Progenitor cell of endocrine pancreas (in vitro differentiated cells): ENCODE data around the gene XIRP2. TPM values are rescaled to one million over a fixed set of nuclear protein-coding genes. Genes with fewer than 3 reads are reported as not detected.

Experiments used
- DNase-seq: peaks from one replicate; pipeline ENCODE4 v3.0.0; 2021; ENCODE audit warnings: low spot score; ENCODE audit not compliant: unreplicated experiment
- H3K27ac Mint-ChIP-seq: 2 replicates; pipeline ENCODE4 v1.8.0; 2021; ENCODE audit warnings: mild to moderate bottlenecking, moderate library complexity, mixed read lengths
- H3K27me3 Mint-ChIP-seq: 2 replicates; pipeline ENCODE4 v1.8.0; 2021; ENCODE audit warnings: mixed read lengths
- H3K36me3 Mint-ChIP-seq: 2 replicates; pipeline ENCODE4 v1.8.0; 2022; ENCODE audit warnings: mixed read lengths; ENCODE audit not compliant: insufficient read depth
- H3K4me1 Mint-ChIP-seq: 2 replicates; pipeline ENCODE4 v1.8.0; 2021; ENCODE audit warnings: low read depth, mixed read lengths
- H3K4me3 Mint-ChIP-seq: 2 replicates; pipeline ENCODE4 v1.8.0; 2021; ENCODE audit warnings: low read depth, mild to moderate bottlenecking, moderate library complexity, mixed read lengths
- H3K9me3 Mint-ChIP-seq: 2 replicates; pipeline ENCODE4 v1.8.0; 2021; ENCODE audit warnings: low read depth, mixed read lengths
- total RNA-seq: library from RNA; stranded (reverse); gene quantifications from 2 replicates; pipeline ENCODE4 v1.2.1, GENCODE V29; 2021
- TF ChIP-seq, protein P1 (sequence below): fragments of 200-600 bp; sonication (generic); IDR thresholded peaks from one replicate; pipeline ENCODE4 v1.5.0; 2021; ENCODE audit warnings: antibody characterized with exemption, mild to moderate bottlenecking; ENCODE audit not compliant: unreplicated experiment

Gene XIRP2
- total RNA-seq, 1 donor from 2014 or later = 0.12 TPM

DNA sequence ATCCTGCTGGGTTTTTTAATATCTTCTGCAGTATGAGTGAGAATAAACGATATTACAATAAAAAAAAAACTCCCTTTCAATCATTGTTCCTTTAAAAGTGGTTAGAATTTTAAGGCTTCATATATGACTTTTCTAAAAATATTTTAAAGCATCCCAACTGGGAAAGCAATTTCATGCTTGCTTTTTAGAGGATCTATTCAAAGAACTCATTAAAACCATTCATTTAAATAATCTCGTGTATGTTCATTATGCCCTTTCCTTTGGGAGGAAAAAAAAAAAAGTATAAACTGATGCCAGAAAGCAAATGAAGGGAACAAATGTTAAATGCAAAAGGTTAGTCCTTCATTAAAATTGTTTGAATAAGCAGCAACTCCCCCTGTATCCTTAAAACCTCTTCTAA lies 81.2 kb downstream of the XIRP2 start:
- TF ChIP-seq, protein P1, sequence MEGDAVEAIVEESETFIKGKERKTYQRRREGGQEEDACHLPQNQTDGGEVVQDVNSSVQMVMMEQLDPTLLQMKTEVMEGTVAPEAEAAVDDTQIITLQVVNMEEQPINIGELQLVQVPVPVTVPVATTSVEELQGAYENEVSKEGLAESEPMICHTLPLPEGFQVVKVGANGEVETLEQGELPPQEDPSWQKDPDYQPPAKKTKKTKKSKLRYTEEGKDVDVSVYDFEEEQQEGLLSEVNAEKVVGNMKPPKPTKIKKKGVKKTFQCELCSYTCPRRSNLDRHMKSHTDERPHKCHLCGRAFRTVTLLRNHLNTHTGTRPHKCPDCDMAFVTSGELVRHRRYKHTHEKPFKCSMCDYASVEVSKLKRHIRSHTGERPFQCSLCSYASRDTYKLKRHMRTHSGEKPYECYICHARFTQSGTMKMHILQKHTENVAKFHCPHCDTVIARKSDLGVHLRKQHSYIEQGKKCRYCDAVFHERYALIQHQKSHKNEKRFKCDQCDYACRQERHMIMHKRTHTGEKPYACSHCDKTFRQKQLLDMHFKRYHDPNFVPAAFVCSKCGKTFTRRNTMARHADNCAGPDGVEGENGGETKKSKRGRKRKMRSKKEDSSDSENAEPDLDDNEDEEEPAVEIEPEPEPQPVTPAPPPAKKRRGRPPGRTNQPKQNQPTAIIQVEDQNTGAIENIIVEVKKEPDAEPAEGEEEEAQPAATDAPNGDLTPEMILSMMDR = no peak
- Mint-ChIP-seq H3K4me1 (peaks cover 13% of the 10 kb centered on the region), H3K36me3 (no peaks in the 10 kb centered on the region), H3K27me3 (no peaks in the 10 kb centered on the region), H3K9me3 (peaks cover 3% of the 10 kb centered on the region), H3K4me3 (no peak overlapping the region), H3K27ac (no peak overlapping the region)
- DNase-seq = no peak

DNA sequence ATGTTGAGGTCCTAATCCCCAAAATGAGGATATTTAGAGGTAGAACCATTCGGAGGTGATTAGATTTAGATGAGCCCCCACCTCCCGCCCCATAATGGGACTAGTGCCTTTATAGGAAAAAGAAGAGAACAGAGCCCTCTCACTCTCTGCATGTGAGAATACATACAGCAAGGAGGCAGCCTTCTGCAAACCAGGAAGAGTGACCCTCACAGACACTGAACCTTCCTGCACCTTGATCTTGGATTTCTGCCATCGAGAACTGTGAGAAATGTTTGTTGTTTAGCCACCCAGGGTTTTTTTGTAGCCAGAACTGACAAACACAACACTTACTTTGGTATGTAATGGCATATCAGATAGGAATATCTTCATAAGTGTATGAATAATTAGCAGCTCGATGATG lies 83.7 kb downstream of the XIRP2 start:
- TF ChIP-seq, protein P1 = no peak
- Mint-ChIP-seq H3K4me3 (no peak overlapping the region), H3K27ac (no peak overlapping the region), H3K36me3 (no peaks in the 10 kb centered on the region), H3K27me3 (no peaks in the 10 kb centered on the region), H3K9me3 (peaks cover 16% of the 10 kb centered on the region), H3K4me1 (peaks cover 13% of the 10 kb centered on the region)
- DNase-seq = no peak

DNA sequence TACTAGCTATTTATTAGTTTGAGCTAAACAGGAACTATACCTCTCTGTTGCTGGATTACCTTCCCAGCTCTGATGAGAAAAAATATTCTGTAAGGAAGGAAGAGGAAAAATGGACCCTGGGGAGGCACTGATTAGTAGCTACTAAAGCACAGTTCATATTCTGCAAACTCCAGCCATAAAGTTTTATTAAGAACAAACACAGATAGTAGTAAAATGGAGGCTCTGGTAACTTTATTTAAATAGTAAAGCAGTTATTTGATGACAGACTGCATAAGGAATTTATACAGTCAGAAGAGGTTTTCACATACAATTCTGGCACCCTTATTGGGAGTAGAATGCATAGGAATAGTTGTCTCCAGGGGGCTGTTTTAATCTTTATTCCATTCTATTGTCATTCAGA lies 84.1 kb downstream of the XIRP2 start:
- Mint-ChIP-seq H3K27me3 (no peaks in the 10 kb centered on the region), H3K36me3 (no peaks in the 10 kb centered on the region), H3K4me3 (no peak overlapping the region), H3K9me3 (peaks cover 16% of the 10 kb centered on the region), H3K4me1 (peaks cover 13% of the 10 kb centered on the region), H3K27ac (no peak overlapping the region)
- TF ChIP-seq, protein P1 = no peak
- DNase-seq = no peak

DNA sequence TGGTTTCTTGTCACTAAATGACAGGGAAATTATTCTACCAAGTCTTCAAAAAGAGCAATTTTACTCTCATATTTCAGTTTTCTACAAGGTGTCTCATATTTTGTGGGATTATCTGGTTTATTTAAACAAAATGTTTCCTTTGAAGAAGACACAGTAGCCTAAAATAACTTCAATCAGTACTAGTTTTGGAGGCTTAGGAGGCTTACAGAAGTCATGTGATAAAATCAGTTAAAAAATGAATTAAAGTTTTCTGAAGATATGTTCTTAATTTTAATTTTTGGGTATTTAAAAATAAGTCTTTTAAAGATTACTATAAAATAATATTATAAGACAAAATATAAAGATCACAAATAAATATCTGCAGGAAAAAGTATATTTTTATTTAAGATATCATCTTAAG lies 95.9 kb downstream of the XIRP2 start:
- TF ChIP-seq, protein P1 = no peak
- no peaks in the 10 kb centered on the region for H3K27me3 Mint-ChIP-seq
- H3K4me3 Mint-ChIP-seq = no peak overlapping the region
- peaks cover 24% of the 10 kb centered on the region for H3K9me3 Mint-ChIP-seq
- no peak overlapping the region for H3K27ac Mint-ChIP-seq
- H3K36me3 Mint-ChIP-seq = peaks cover 2% of the 10 kb centered on the region
- peaks cover 3% of the 10 kb centered on the region for H3K4me1 Mint-ChIP-seq
- DNase-seq = no peak

DNA sequence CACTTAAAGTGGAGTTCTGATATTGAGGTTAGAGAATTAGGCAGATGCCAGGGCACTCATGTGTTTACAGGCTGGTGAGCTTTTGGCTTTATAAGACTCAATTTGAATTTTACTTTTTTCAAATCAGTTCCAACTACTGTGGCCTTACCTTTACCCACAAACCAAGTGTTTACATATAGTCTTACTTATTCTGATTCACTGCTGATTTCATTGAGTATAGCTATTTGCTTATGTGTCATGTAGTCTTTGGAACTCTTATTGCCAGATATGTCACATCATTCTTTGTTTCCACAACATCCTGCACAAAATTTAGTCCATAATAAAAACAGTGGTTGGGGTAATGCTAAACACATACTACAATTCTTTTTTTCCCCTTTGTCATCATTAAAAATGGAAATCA lies 96.5 kb downstream of the XIRP2 start:
- no peak overlapping the region for H3K27ac Mint-ChIP-seq
- no peaks in the 10 kb centered on the region for H3K27me3 Mint-ChIP-seq
- peaks cover 3% of the 10 kb centered on the region for H3K4me1 Mint-ChIP-seq
- H3K4me3 Mint-ChIP-seq = no peak overlapping the region
- DNase-seq = no peak
- peaks cover 2% of the 10 kb centered on the region for H3K36me3 Mint-ChIP-seq
- TF ChIP-seq, protein P1 = no peak
- H3K9me3 Mint-ChIP-seq = peaks cover 24% of the 10 kb centered on the region
